Uterus (tissue), 2 donors: ENCODE results near the gene REL.

Experiments used
- POLR2A ChIP-seq, 2 donors: fragments of 450-650 bp; IDR thresholded peaks; one replicate each; pipeline ENCODE4 v1.6.1; 2016; ENCODE audit warnings: antibody characterized with exemption in 2 of 2, mild to moderate bottlenecking in 1 of 2, moderate library complexity in 1 of 2
- TF ChIP-seq, protein P1 (sequence below), 4 experiments: fragments of 200-600 bp in 2 of 4; fragments of 450-650 bp in 2 of 4; sonication (generic) in 2 of 4; IDR thresholded peaks; one replicate each; pipeline ENCODE4 v1.5.1; 2016 to 2019; ENCODE audit warnings: antibody characterized with exemption in 4 of 4, mild to moderate bottlenecking in 2 of 4, moderate library complexity in 1 of 4

DNA sequence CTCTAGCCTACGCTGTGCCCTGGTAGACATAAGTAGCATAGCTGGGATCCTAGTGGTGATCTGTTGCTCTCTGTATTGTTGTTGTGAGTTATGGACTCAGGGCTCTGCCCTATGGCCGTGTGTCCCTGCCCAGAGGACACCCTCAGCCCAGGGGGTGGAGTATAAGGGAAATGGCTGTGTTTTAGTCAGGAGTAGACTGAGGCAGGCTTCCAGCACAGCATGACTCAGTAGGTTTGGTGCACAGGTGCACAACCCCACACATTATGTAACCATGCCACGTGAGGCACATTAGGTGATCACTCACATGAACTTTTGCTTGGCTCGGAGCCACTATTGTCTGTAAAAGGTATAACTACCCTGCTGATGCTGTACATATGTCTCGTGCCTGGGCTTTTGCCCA, 76.3 kb downstream of the REL start:
- TF ChIP-seq, protein P1, sequence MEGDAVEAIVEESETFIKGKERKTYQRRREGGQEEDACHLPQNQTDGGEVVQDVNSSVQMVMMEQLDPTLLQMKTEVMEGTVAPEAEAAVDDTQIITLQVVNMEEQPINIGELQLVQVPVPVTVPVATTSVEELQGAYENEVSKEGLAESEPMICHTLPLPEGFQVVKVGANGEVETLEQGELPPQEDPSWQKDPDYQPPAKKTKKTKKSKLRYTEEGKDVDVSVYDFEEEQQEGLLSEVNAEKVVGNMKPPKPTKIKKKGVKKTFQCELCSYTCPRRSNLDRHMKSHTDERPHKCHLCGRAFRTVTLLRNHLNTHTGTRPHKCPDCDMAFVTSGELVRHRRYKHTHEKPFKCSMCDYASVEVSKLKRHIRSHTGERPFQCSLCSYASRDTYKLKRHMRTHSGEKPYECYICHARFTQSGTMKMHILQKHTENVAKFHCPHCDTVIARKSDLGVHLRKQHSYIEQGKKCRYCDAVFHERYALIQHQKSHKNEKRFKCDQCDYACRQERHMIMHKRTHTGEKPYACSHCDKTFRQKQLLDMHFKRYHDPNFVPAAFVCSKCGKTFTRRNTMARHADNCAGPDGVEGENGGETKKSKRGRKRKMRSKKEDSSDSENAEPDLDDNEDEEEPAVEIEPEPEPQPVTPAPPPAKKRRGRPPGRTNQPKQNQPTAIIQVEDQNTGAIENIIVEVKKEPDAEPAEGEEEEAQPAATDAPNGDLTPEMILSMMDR (IDR thresholded peaks at IDR 0.05) = no peak
- no peak for TF ChIP-seq POLR2A (IDR thresholded peaks at IDR 0.05)
